GM12878 (cell line): Measurements from ENCODE around the gene ABCA4. TPM values are rescaled to one million over a fixed set of nuclear protein-coding genes. Genes with fewer than 3 reads are reported as not detected.
"Not testable (repeated sequence)": the region's sequence is repeated elsewhere in the genome, so short reads cannot be mapped to it uniquely, and the experiment has no call there.

Source experiments
- ATAC-seq: fragments of 200-7000 bp; cut with Tn5 transposase; 3 replicates; pipeline ENCODE4 v1.9.1; 2020; ENCODE audit warnings: mild to moderate bottlenecking, moderate library complexity
- BruUV-seq: library from RNA; stranded (reverse); fragments of 400-500 nt; replicated peaks from 2 replicates; lab custom pipeline; 2021; lab: Mats Ljungman, UMichigan
- CTCF ChIA-PET: fragments of 300-600 bp; sonication (Branson Sonifier 250); formaldehyde crosslinking; extraction: SDS; loops from one replicate; lab custom pipeline; 2021; ENCODE audit warnings: inconsistent platforms; lab: Yijun Ruan, JAX
- POLR2A ChIA-PET: fragments of 350-600 bp; formaldehyde crosslinking; extraction: SDS; loops from one replicate; lab custom pipeline; 2021; ENCODE audit warnings: inconsistent platforms; lab: Charles Lee
- RAD21 ChIA-PET: fragments of 300-600 bp; sonication (Branson Sonifier 250); formaldehyde crosslinking; loops from one replicate; lab custom pipeline; 2023; ENCODE audit warnings: antibody characterized with exemption; ENCODE audit not compliant: unreplicated experiment; lab: Charles Lee
- SMC1A ChIA-PET: fragments of 300-600 bp; sonication (Branson Sonifier 250); formaldehyde crosslinking; loops from one replicate; lab custom pipeline; 2023; ENCODE audit not compliant: unreplicated experiment, uncharacterized antibody; lab: Charles Lee
- DNase-seq: peaks from one replicate; pipeline ENCODE4 v3.0.0-alpha.2; 2011; ENCODE audit warnings: low read depth, low spot score
- FAIRE-seq: peaks from 3 replicates; lab custom pipeline; 2011; peaks lifted over from hg19 to GRCh38; lab: Jason Lieb, UNC
- H2AFZ ChIP-seq: 2 replicates; pipeline ENCODE4 v1.6.0; 2011; ENCODE audit warnings: low read depth, low read length, control low read depth; ENCODE audit not compliant: control insufficient read depth
- H3K27ac ChIP-seq: 2 replicates; pipeline ENCODE4 v1.5.1; 2011; ENCODE audit warnings: control low read depth; ENCODE audit not compliant: control insufficient read depth, insufficient read depth
- H3K27me3 ChIP-seq, 2 experiments: replicated peaks in 1 of 2; 2 replicates each; pipeline versions ENCODE4 v1.6.0 to v1.6.1; 2011; ENCODE audit warnings: low read length in 1 of 2; ENCODE audit not compliant: control insufficient read depth in 2 of 2, insufficient read depth in 2 of 2
- H3K36me3 ChIP-seq, 2 experiments: 2 replicates each; pipeline ENCODE4 v1.5.1; 2011; ENCODE audit warnings: low read length in 1 of 2; ENCODE audit not compliant: control insufficient read depth in 2 of 2, insufficient read depth in 2 of 2
- H3K4me1 ChIP-seq: 2 replicates; pipeline ENCODE4 v1.6.1; 2011; ENCODE audit warnings: mild to moderate bottlenecking, low read length, moderate library complexity, mixed read lengths; ENCODE audit not compliant: control insufficient read depth, insufficient read depth
- H3K4me2 ChIP-seq: 2 replicates; pipeline ENCODE4 v1.6.0; 2011; ENCODE audit warnings: control low read depth; ENCODE audit not compliant: control insufficient read depth, insufficient read depth
- H3K4me3 ChIP-seq: fragments of 200-600 bp; sonication (generic); 2 replicates; pipeline ENCODE4 v1.5.1; 2016
- H3K79me2 ChIP-seq: 2 replicates; pipeline ENCODE4 v1.6.0; 2011; ENCODE audit warnings: low read length; ENCODE audit not compliant: control insufficient read depth, insufficient read depth
- H3K9ac ChIP-seq: 2 replicates; pipeline ENCODE4 v1.8.0; 2011; ENCODE audit warnings: low read length, control low read depth, mixed read lengths; ENCODE audit not compliant: control insufficient read depth, insufficient read depth
- H3K9me3 ChIP-seq: replicated peaks from 3 replicates; pipeline ENCODE4 v1.5.1; 2011; ENCODE audit warnings: mild to moderate bottlenecking, low read length; ENCODE audit not compliant: control insufficient read depth, insufficient read depth
- H4K20me1 ChIP-seq: 2 replicates; pipeline ENCODE4 v1.6.0; 2011; ENCODE audit not compliant: control insufficient read depth, insufficient read depth
- BCL3 ChIP-seq: IDR thresholded peaks from 2 replicates; pipeline ENCODE4 v1.6.1; 2011; ENCODE audit warnings: borderline replicate concordance, low read depth, mild to moderate bottlenecking, moderate library complexity, low read length; ENCODE audit not compliant: insufficient read depth, poor library complexity, severe bottlenecking
- EP300 ChIP-seq, 2 experiments: fragments of 150-350 bp in 1 of 2; IDR thresholded peaks; 2 replicates each; pipeline ENCODE4 v1.6.1; 2011 to 2012; ENCODE audit warnings: low read depth in 2 of 2, low read length in 2 of 2, borderline replicate concordance in 1 of 2, improper control_type of control experiment in 1 of 2, inconsistent platforms in 1 of 2; ENCODE audit not compliant: control insufficient read depth in 1 of 2
- ETV6 ChIP-seq, 2 experiments: fragments of 450-650 bp in 1 of 2; IDR thresholded peaks in 1 of 2; conservative IDR thresholded peaks in 1 of 2; 2 replicates each; pipeline ENCODE4 v1.6.1; 2014; ENCODE audit warnings: antibody characterized with exemption in 1 of 2, borderline replicate concordance in 1 of 2, low read depth in 1 of 2, mild to moderate bottlenecking in 1 of 2, moderate library complexity in 1 of 2
- FOXK2 ChIP-seq: fragments of 450-650 bp; IDR thresholded peaks from 2 replicates; pipeline ENCODE4 v1.6.1; 2017; ENCODE audit warnings: mild to moderate bottlenecking, moderate library complexity
- HDAC6 ChIP-seq: fragments of 200-600 bp; sonication (generic); IDR thresholded peaks from one replicate; pipeline ENCODE4 v1.8.0; 2017; ENCODE audit warnings: antibody characterized with exemption; ENCODE audit not compliant: unreplicated experiment
- NFIC ChIP-seq: IDR thresholded peaks from 2 replicates; pipeline ENCODE4 v1.6.1; 2012; ENCODE audit warnings: low read depth, mild to moderate bottlenecking, inconsistent platforms, low read length, moderate library complexity
- PBX3 ChIP-seq: IDR thresholded peaks from 2 replicates; pipeline ENCODE4 v1.6.1; 2011; ENCODE audit warnings: mild to moderate bottlenecking, low read depth, low read length, moderate library complexity; ENCODE audit not compliant: insufficient replicate concordance
- POLR2AphosphoS2 ChIP-seq: IDR thresholded peaks from 2 replicates; pipeline ENCODE4 v1.6.1; 2011; ENCODE audit warnings: low read depth, mild to moderate bottlenecking, low read length, improper control_type of control experiment, moderate library complexity
- POU2F2 ChIP-seq: IDR thresholded peaks from 3 replicates; pipeline ENCODE4 v1.6.1; 2011; ENCODE audit warnings: low read depth, mild to moderate bottlenecking, low read length, borderline replicate concordance
- RAD51 ChIP-seq: fragments of 450-650 bp; IDR thresholded peaks from 2 replicates; pipeline ENCODE4 v1.6.1; 2016; ENCODE audit warnings: moderate library complexity, mild to moderate bottlenecking, inconsistent platforms
- RELA ChIP-seq: fragments of 450-650 bp; IDR thresholded peaks from 2 replicates; pipeline ENCODE4 v1.8.0; 2014; ENCODE audit warnings: borderline replicate concordance; ENCODE audit not compliant: partially characterized antibody
- RUNX3 ChIP-seq: IDR thresholded peaks from 2 replicates; pipeline ENCODE4 v1.6.1; 2012; ENCODE audit warnings: low read length, inconsistent platforms
- SIX5 ChIP-seq: IDR thresholded peaks from 2 replicates; pipeline ENCODE4 v1.6.1; 2011; ENCODE audit warnings: mild to moderate bottlenecking, low read depth, low read length, moderate library complexity; ENCODE audit not compliant: severe bottlenecking
- SMC3 ChIP-seq: IDR thresholded peaks from 2 replicates; pipeline ENCODE4 v1.6.1; 2011; ENCODE audit warnings: low read length, improper control_type of control experiment, borderline replicate concordance
- SREBF1 ChIP-seq: IDR thresholded peaks from 2 replicates; pipeline ENCODE4 v1.6.1; 2012; ENCODE audit warnings: mild to moderate bottlenecking, low read length
- USF1 ChIP-seq: IDR thresholded peaks from 2 replicates; pipeline ENCODE4 v1.6.1; 2011; ENCODE audit warnings: borderline replicate concordance, low read depth, mild to moderate bottlenecking, moderate library complexity, mixed read lengths, low read length; ENCODE audit not compliant: insufficient read depth; ENCODE audit errors: extremely low read length
- WGBS: methylation state at CpG from one replicate; pipeline ENCODE4 v1.1.6; 2016; ENCODE audit warnings: low lambda C conversion rate; ENCODE audit not compliant: insufficient replicate concordance, insufficient coverage; ENCODE audit errors: missing lambda C conversion rate; 5-methylcytosine and 5-hydroxymethylcytosine counted together
- in situ Hi-C: fragments of 300-500 bp; cut with MboI; formaldehyde crosslinking; loops from 9 replicates; pipeline ENCODE4 v1.14.3; 2018; ENCODE audit warnings: mixed read lengths
- intact Hi-C: fragments of 100-400 bp; cut with micrococcal nuclease; formaldehyde crosslinking; loops from one replicate; pipeline ENCODE4 v1.14.2; 2022; ENCODE audit not compliant: unreplicated experiment
- polyA plus RNA-seq, 11 experiments: library from polyadenylated mRNA; depleted of rRNA in 4 of 11; unstranded in 6 of 11; stranded (reverse) in 5 of 11; fragments of >200 nt; fragmentation: Nextera tagmentation in 4 of 11; fragmentation: Illumina TruSeq in 1 of 11; extraction: Ambion mirVana in 4 of 11; extraction: Trizol in 1 of 11; gene quantifications; 1 replicate in 1 of 11; 2 replicates in 10 of 11; pipeline versions ENCODE4 v1.2.1 to v1.2.3, GENCODE V29; 2011 to 2016; ENCODE audit warnings: inconsistent platforms in 2 of 11, missing spikeins in 2 of 11, low read depth in 1 of 11
- total RNA-seq, 4 experiments: library from RNA; depleted of rRNA in 3 of 4; stranded (reverse); fragments of >200 nt in 3 of 4; fragmentation: Illumina TruSeq in 1 of 4; extraction: Trizol in 1 of 4; gene quantifications; 2 replicates each; pipeline versions ENCODE4 v1.2.1 to v1.2.3, GENCODE V29; 2013 to 2021

The ABCA4 gene
- total and polyA plus RNA-seq, 10 of the 15 experiments (the other 5 are each of a cell fraction or from before 2014, with no cell fraction given): 0.03 to 0.28 (median 0.11) TPM; not detected in 3

- no TSS peak for BruUV-seq
- Histone ChIP-seq H3K27me3 (no peaks in the 10 kb centered on the region), H3K4me1 (no peaks in the 10 kb centered on the region), H3K9me3 (no peaks in the 10 kb centered on the region), H3K27ac (no peak overlapping the region), H4K20me1 (no peaks in the 10 kb centered on the region), H2AFZ (no peak overlapping the region), H3K36me3 (no peaks in the 10 kb centered on the region), H3K4me2 (no peak overlapping the region), H3K4me3 (no peak overlapping the region), H3K9ac (no peak overlapping the region), H3K79me2 (no peaks in the 10 kb centered on the region)
- WGBS: 0% methylated on average over 1 of the region's 1 CpG
- in situ Hi-C loops: no loop called here
- POLR2A ChIA-PET: no interaction called here
- no peak for ATAC-seq
- CTCF ChIA-PET: interaction anchor here (0.6 kb wide), 1 partner anchor 74 kb away, joined by 3 read pairs; no protein-coding TSS in a partner anchor
- DNase-seq: no peak
- RAD21 ChIA-PET: no interaction called here
- SMC1A ChIA-PET: no interaction called here
- intact Hi-C loops: no loop called here
- TF ChIP-seq EP300 (IDR thresholded peaks at IDR 0.05; ENCODE audit: borderline replicate concordance in 1 of 2, control insufficient read depth in 1 of 2, low read depth in 2 of 2, low read length in 2 of 2) (no peak), FOXK2 (no peak), PBX3 (no peak), BCL3 (no peak), SMC3 (no peak), HDAC6 (no peak), SREBF1 (no peak), USF1 (no peak), RELA (no peak), POU2F2 (no peak), NFIC (no peak), RUNX3 (no peak), ETV6 (conservative IDR thresholded peaks at IDR 0.05 in 1 of 2, IDR thresholded peaks at IDR 0.05 in 1 of 2; ENCODE audit: borderline replicate concordance in 1 of 2, low read depth in 1 of 2) (no peak), RAD51 (no peak), POLR2AphosphoS2 (no peak), SIX5 (no peak)
- no peak for FAIRE-seq
These were observed 32.2 kb upstream of the ABCA4 start for GRCh38 chr1:94153133-94153532.

GRCh38 chr1:94149166-94149565, 28.2 kb upstream of the ABCA4 start:
- intact Hi-C loops, H3K27ac ChIP-seq, H3K4me1 ChIP-seq, CTCF ChIA-PET, BruUV-seq, H3K9me3 ChIP-seq, ATAC-seq, H3K27me3 ChIP-seq, in situ Hi-C loops, RAD21 ChIA-PET, H2AFZ ChIP-seq, H3K4me3 ChIP-seq, H3K4me2 ChIP-seq, H3K36me3 ChIP-seq, SMC1A ChIA-PET, H4K20me1 ChIP-seq, H3K79me2 ChIP-seq, DNase-seq, FAIRE-seq, H3K9ac ChIP-seq, POLR2A ChIA-PET: not testable (repeated sequence)
